K562 (cell line): ENCODE data around the gene NMT1. TPM values are rescaled to one million over a fixed set of nuclear protein-coding genes. Genes with fewer than 3 reads are reported as not detected.

Source experiments
- ATAC-seq: fragments of 200-7000 bp; cut with Tn5 transposase; 3 replicates; pipeline ENCODE4 v1.9.1; 2020; ENCODE audit warnings: moderate library complexity
- BruUV-seq: library from RNA; stranded (reverse); fragments of 400-500 nt; replicated peaks from 2 replicates; lab custom pipeline; 2021; lab: Mats Ljungman, UMichigan
- CTCF ChIA-PET: fragments of 300-600 bp; formaldehyde crosslinking; extraction: SDS; loops from one replicate; lab custom pipeline; 2021; ENCODE audit warnings: low intra/inter-chr PET ratio; lab: Yijun Ruan, JAX
- POLR2A ChIA-PET: fragments of 300-600, 350-650 bp; sonication (Branson Sonifier 250); formaldehyde crosslinking; extraction: SDS; loops from one replicate; lab custom pipeline; 2021; ENCODE audit warnings: antibody characterized with exemption, inconsistent platforms; lab: Yijun Ruan, JAX
- DNase-seq, 4 experiments: peaks; one replicate each; pipeline versions ENCODE4 v3.0.0 to v3.0.0-alpha.2; 2011 to 2018; ENCODE audit warnings: low spot score in 3 of 4, mixed read lengths in 3 of 4; ENCODE audit errors: extremely low read depth in 1 of 4
- FAIRE-seq: peaks from 2 replicates; lab custom pipeline; 2011; peaks lifted over from hg19 to GRCh38; lab: Jason Lieb, UNC
- H2AFZ ChIP-seq: 2 replicates; pipeline ENCODE4 v1.6.0; 2011; ENCODE audit warnings: low read depth, low read length, control low read depth, inconsistent platforms
- H3K27ac ChIP-seq: fragments of 200-600 bp; 3 replicates; pipeline ENCODE4 v1.8.0; 2011; ENCODE audit warnings: low read depth, mild to moderate bottlenecking, control low read depth, inconsistent platforms, low read length, moderate library complexity, mixed read lengths; ENCODE audit errors: extremely low read depth
- H3K27me3 ChIP-seq, 2 experiments: fragments of 300-600 bp in 1 of 2; 2 replicates in 1 of 2; 3 replicates in 1 of 2; pipeline versions ENCODE4 v1.6.0 to v1.8.0; 2011; ENCODE audit warnings: inconsistent platforms in 2 of 2, low read length in 2 of 2, mild to moderate bottlenecking in 1 of 2, mixed read lengths in 1 of 2, moderate library complexity in 1 of 2; ENCODE audit not compliant: control insufficient read depth in 2 of 2, insufficient read depth in 2 of 2
- H3K36me3 ChIP-seq: fragments of 300-600 bp; 3 replicates; pipeline ENCODE4 v1.8.0; 2011; ENCODE audit warnings: mild to moderate bottlenecking, low read length, inconsistent platforms; ENCODE audit not compliant: control insufficient read depth, insufficient read depth
- H3K4me1 ChIP-seq, 2 experiments: fragments of 200-600 bp in 1 of 2; replicated peaks in 1 of 2; 2 replicates in 1 of 2; 3 replicates in 1 of 2; pipeline versions ENCODE4 v1.5.1 to v1.8.0; 2011; ENCODE audit warnings: inconsistent platforms in 2 of 2, low read length in 2 of 2, mild to moderate bottlenecking in 1 of 2, mixed read lengths in 1 of 2, moderate library complexity in 1 of 2; ENCODE audit not compliant: control insufficient read depth in 2 of 2, insufficient read depth in 2 of 2
- H3K4me2 ChIP-seq: 2 replicates; pipeline ENCODE4 v1.6.1; 2011; ENCODE audit warnings: low read length, control low read depth, inconsistent platforms, mixed read lengths; ENCODE audit not compliant: insufficient read depth
- H3K4me3 ChIP-seq: fragments of 200-600 bp; sonication (generic), shearing (Covaris generic); 2 replicates; pipeline ENCODE4 v1.5.1; 2016; ENCODE audit warnings: control low read depth, inconsistent platforms
- H3K79me2 ChIP-seq: fragments of 200-600 bp; 3 replicates; pipeline ENCODE4 v1.8.0; 2011; ENCODE audit warnings: low read length, inconsistent platforms; ENCODE audit not compliant: control insufficient read depth, insufficient read depth
- H3K9ac ChIP-seq, 2 experiments: 2 replicates each; pipeline versions ENCODE4 v1.6.0 to v1.6.1; 2011; ENCODE audit warnings: low read depth in 2 of 2, low read length in 2 of 2, control low read depth in 1 of 2, inconsistent platforms in 1 of 2, mild to moderate bottlenecking in 1 of 2, mixed read lengths in 1 of 2; ENCODE audit not compliant: insufficient read depth in 1 of 2
- H3K9me1 ChIP-seq: one replicate; pipeline ENCODE4 v1.6.0; 2011; ENCODE audit warnings: inconsistent platforms, mild to moderate bottlenecking, low read length, moderate library complexity; ENCODE audit not compliant: control insufficient read depth, insufficient read depth
- H3K9me3 ChIP-seq: replicated peaks from 2 replicates; pipeline ENCODE4 v1.5.1; 2011; ENCODE audit warnings: low read depth, low read length, inconsistent platforms; ENCODE audit not compliant: control insufficient read depth, insufficient read depth
- H4K20me1 ChIP-seq: replicated peaks from 2 replicates; pipeline ENCODE4 v1.6.1; 2011; ENCODE audit warnings: low read length, inconsistent platforms, mixed read lengths; ENCODE audit not compliant: control insufficient read depth, insufficient read depth
- HSF4 ChIP-seq: fragments of 250-450 bp; sonication (Bioruptor Pico); IDR thresholded peaks from 2 replicates; pipeline ENCODE4 v2.1.2; 2022; ENCODE audit warnings: mild to moderate bottlenecking, moderate library complexity, borderline replicate concordance
- KLF6 ChIP-seq: fragments of 250-450 bp; sonication (Bioruptor Pico); IDR thresholded peaks from 2 replicates; pipeline ENCODE4 v1.4.0; 2020; ENCODE audit warnings: mild to moderate bottlenecking, moderate library complexity, borderline replicate concordance
- LARP7 ChIP-seq: fragments of 450-650 bp; IDR thresholded peaks from 2 replicates; pipeline ENCODE4 v1.6.1; 2016
- PCBP2 ChIP-seq: fragments of 200-400 bp; formaldehyde crosslinking; IDR thresholded peaks from 2 replicates; pipeline ENCODE4 v1.6.1; 2018; ENCODE audit warnings: low read length, low read depth, mild to moderate bottlenecking, moderate library complexity; ENCODE audit not compliant: poor library complexity, severe bottlenecking
- POLR2AphosphoS5 ChIP-seq: IDR thresholded peaks from 2 replicates; pipeline ENCODE4 v1.6.1; 2011; ENCODE audit warnings: mild to moderate bottlenecking, low read depth, low read length, moderate library complexity; ENCODE audit not compliant: control insufficient read depth, insufficient read depth
- POLR2G ChIP-seq: fragments of 200-400 bp; formaldehyde crosslinking; IDR thresholded peaks from 2 replicates; pipeline ENCODE4 v1.6.1; 2017; ENCODE audit warnings: low read depth, mild to moderate bottlenecking, antibody characterized with exemption, low read length, moderate library complexity
- RBM22 ChIP-seq: fragments of 200-400 bp; formaldehyde crosslinking; IDR thresholded peaks from 2 replicates; pipeline ENCODE4 v1.6.1; 2018; ENCODE audit warnings: low read length, low read depth; ENCODE audit not compliant: poor library complexity, severe bottlenecking
- WGBS: fragments of 100-300 bp; shearing (Covaris generic); methylation state at CpG from one replicate; pipeline ENCODE4 v1.1.6; 2016; ENCODE audit warnings: low coverage, mixed read lengths; ENCODE audit not compliant: insufficient coverage; ENCODE audit errors: missing lambda C conversion rate; 5-methylcytosine and 5-hydroxymethylcytosine counted together
- in situ Hi-C: fragments of 300-500 bp; cut with MboI; formaldehyde crosslinking; loops from 4 replicates; pipeline ENCODE4 v1.15.0; 2018; ENCODE audit warnings: inconsistent platforms, mixed read lengths
- intact Hi-C: fragments of 100-400 bp; cut with micrococcal nuclease; formaldehyde crosslinking; loops from 2 replicates; pipeline ENCODE4 v1.14.2; 2022
- polyA plus RNA-seq, 8 experiments: library from polyadenylated mRNA; depleted of rRNA in 4 of 8; stranded (reverse) in 5 of 8; unstranded in 3 of 8; fragments of >200 nt; fragmentation: Nextera tagmentation in 2 of 8; fragmentation: Illumina TruSeq in 1 of 8; extraction: Ambion mirVana in 2 of 8; extraction: Trizol in 1 of 8; gene quantifications; 2 replicates each; pipeline versions ENCODE4 v1.2.1 to v1.2.3, GENCODE V29; 2011 to 2014; ENCODE audit warnings: inconsistent platforms in 1 of 8, missing spikeins in 1 of 8
- total RNA-seq, 7 experiments: library from RNA; depleted of rRNA in 6 of 7; stranded (reverse); fragments of >200 nt in 6 of 7; fragmentation: Illumina TruSeq in 2 of 7; extraction: Trizol in 2 of 7; gene quantifications; 2 replicates each; pipeline versions ENCODE4 v1.2.1 to v1.2.3, GENCODE V29; 2011 to 2021; ENCODE audit warnings: low replicate concordance in 1 of 7
- TF ChIP-seq, protein P1 (sequence below), 3 experiments: IDR thresholded peaks in 2 of 3; conservative IDR thresholded peaks in 1 of 3; 2 replicates each; pipeline ENCODE4 v1.5.1; 2011 to 2012; ENCODE audit warnings: low read length in 3 of 3, mild to moderate bottlenecking in 3 of 3, control low read depth in 2 of 3, improper control_type of control experiment in 1 of 3, inconsistent platforms in 1 of 3, low read depth in 1 of 3, mixed read lengths in 1 of 3, moderate library complexity in 1 of 3; ENCODE audit not compliant: insufficient read depth in 2 of 3

The NMT1 gene
- total and polyA plus RNA-seq, 9 of the 15 experiments (the other 6 are each of a cell fraction or from before 2014, with no cell fraction given): 86.7 to 569 (median 213) TPM

DNA sequence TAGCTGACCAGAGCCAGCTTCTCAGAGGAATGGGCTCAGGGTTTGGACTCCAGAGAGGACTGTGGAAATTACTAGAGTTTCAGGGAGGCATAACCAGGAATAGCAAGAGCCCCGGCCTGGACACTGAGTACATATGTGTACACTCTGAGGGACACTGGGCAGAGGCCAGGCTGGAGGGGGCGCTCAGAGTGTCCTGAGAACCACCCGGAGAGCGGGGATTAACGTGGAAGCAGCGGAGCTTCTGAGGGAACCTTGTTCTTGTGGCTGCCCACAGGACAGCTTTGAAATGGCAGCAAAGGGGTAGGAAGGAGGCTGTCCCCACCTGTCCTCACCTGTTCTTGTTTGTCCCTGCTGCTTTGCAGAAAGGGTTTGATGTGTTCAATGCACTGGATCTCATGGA is 43.4 kb downstream of the NMT1 start:
- H3K4me2 ChIP-seq: no peak overlapping the region
- no peak for FAIRE-seq
- no peaks in the 10 kb centered on the region for H3K4me1 ChIP-seq
- WGBS: 92% methylated on average over 6 of the region's 6 CpGs
- H2AFZ ChIP-seq: no peak overlapping the region
- POLR2A ChIA-PET: interaction anchor here (0.6 to 1.9 kb wide), 3 partner anchors 10 to 19 kb away, joined by 3 to 6 read pairs (median 3); no protein-coding TSS in a partner anchor
- no peaks in the 10 kb centered on the region for H3K9me3 ChIP-seq
- CTCF ChIA-PET: no interaction called here
- H3K27ac ChIP-seq: no peak overlapping the region
- intact Hi-C loops (no loop called here), in situ Hi-C loops (no loop called here)
- H3K9ac ChIP-seq: no peak overlapping the region
- no peaks in the 10 kb centered on the region for H3K27me3 ChIP-seq
- H4K20me1 ChIP-seq: peaks cover 19% of the 10 kb centered on the region
- TF ChIP-seq LARP7: no peak
- peak; percentile 29; the same call in 1 of the 2 replicates for TF ChIP-seq POLR2AphosphoS5
- no peaks in the 10 kb centered on the region for H3K9me1 ChIP-seq
- H3K79me2 ChIP-seq: no peaks in the 10 kb centered on the region
- DNase-seq: no peak
- no TSS peak for BruUV-seq
- no peak overlapping the region for H3K4me3 ChIP-seq
- ATAC-seq: no peak
- peaks cover 91% of the 10 kb centered on the region for H3K36me3 ChIP-seq

DNA sequence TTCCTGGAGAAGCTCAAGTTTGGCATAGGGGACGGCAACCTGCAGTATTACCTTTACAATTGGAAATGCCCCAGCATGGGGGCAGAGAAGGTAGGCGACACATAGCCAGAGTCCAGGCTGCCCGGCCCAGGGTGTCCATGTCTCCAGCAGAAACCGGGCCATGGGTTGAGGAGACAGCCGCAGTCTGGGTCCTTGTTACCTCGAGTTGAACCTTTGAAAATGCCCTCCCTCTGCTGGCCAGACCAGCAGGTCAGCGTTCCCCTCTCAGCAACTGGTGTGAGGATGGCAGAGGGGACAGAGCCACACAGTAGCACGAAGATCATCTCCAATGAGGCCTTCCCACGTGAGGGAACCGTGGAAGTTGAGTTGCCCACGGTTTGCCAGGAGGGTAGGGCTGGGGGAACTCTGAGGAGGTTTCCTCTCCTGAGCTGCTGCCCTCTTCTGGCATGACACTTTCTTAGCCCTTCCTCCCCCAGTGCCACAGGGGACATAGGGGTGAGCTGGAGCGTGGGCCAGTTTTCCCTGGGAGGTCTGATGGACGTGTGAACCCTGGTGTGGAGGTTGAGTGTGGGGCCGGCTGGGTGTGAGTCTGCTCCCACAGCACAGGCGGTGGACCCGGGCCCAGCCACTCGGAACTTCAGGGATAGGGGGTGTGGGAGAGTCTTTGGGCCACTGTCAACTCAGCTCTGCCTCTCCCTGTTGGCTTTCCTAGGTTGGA is 43.9 kb downstream of the NMT1 start:
- FAIRE-seq (no peak), ATAC-seq (no peak), DNase-seq (no peak)
- peaks cover 85% of the 10 kb centered on the region for H3K36me3 ChIP-seq
- no peak overlapping the region for H3K4me3 ChIP-seq
- CTCF ChIA-PET: no interaction called here
- H4K20me1 ChIP-seq: peaks cover 16% of the 10 kb centered on the region
- H3K9me3 ChIP-seq: no peaks in the 10 kb centered on the region
- H3K4me1 ChIP-seq: no peaks in the 10 kb centered on the region
- WGBS: 91% methylated on average over 13 of the region's 17 CpGs
- intact Hi-C loops: no loop called here
- POLR2A ChIA-PET: interaction anchor here (1.9 kb wide), 1 partner anchor 13 kb away, joined by 6 read pairs; no protein-coding TSS in a partner anchor
- 0 out of 4 replicates have a peak overlapping the region, but pooled peaks of 1 of the 2 experiments have one; percentile 48 for H3K9ac ChIP-seq
- in situ Hi-C loops: loop anchor here (5.0 kb wide), 1 partner anchor 183 kb away; no protein-coding TSS in a partner anchor
- no TSS peak for BruUV-seq
- H3K27ac ChIP-seq: no peak overlapping the region
- no peaks in the 10 kb centered on the region for H3K27me3 ChIP-seq
- H3K4me2 ChIP-seq: no peak overlapping the region
- TF ChIP-seq, protein P1, sequence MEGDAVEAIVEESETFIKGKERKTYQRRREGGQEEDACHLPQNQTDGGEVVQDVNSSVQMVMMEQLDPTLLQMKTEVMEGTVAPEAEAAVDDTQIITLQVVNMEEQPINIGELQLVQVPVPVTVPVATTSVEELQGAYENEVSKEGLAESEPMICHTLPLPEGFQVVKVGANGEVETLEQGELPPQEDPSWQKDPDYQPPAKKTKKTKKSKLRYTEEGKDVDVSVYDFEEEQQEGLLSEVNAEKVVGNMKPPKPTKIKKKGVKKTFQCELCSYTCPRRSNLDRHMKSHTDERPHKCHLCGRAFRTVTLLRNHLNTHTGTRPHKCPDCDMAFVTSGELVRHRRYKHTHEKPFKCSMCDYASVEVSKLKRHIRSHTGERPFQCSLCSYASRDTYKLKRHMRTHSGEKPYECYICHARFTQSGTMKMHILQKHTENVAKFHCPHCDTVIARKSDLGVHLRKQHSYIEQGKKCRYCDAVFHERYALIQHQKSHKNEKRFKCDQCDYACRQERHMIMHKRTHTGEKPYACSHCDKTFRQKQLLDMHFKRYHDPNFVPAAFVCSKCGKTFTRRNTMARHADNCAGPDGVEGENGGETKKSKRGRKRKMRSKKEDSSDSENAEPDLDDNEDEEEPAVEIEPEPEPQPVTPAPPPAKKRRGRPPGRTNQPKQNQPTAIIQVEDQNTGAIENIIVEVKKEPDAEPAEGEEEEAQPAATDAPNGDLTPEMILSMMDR (IDR thresholded peaks at IDR 0.05 in 2 of 3, conservative IDR thresholded peaks at IDR 0.05 in 1 of 3; ENCODE audit: insufficient read depth in 2 of 3, low read depth in 1 of 3, low read length in 3 of 3): 0 out of 6 replicates have a peak, but pooled peaks of 1 of the 3 experiments have one; percentile 33
- TF ChIP-seq HSF4 (no peak), RBM22 (peak; percentile 73), POLR2G (0 out of 2 replicates have a peak, but pooled peaks have one; percentile 27), PCBP2 (no peak), KLF6 (CRISPR knock-in tag) (no peak)
- H3K9me1 ChIP-seq: no peaks in the 10 kb centered on the region
- no peak overlapping the region for H2AFZ ChIP-seq
- H3K79me2 ChIP-seq: no peaks in the 10 kb centered on the region
